DOHH2 (cell line): Measurements from ENCODE around the gene HDDC3.

ENCODE experiments used
- CTCF ChIP-seq: fragments of 200-600 bp; sonication (generic); IDR thresholded peaks from one replicate; pipeline ENCODE4 v1.5.1; 2014; ENCODE audit warnings: antibody characterized with exemption, mild to moderate bottlenecking, low read depth, low read length; ENCODE audit not compliant: poor library complexity, severe bottlenecking
- EZH2phosphoT487 ChIP-seq: fragments of 200-600 bp; sonication (generic); IDR thresholded peaks from 2 replicates; pipeline ENCODE4 v1.6.1; 2017; ENCODE audit warnings: borderline replicate concordance, mild to moderate bottlenecking, antibody characterized with exemption, low read length, moderate library complexity, mixed read lengths

GRCh38 chr15:90892498-90893174, 39.7 kb downstream of the HDDC3 start:
- TF ChIP-seq CTCF = no peak
- TF ChIP-seq EZH2phosphoT487 = no peak
